Trophoblast cell (in vitro differentiated cells and primary cell): Measurements from ENCODE around the gene TREML2.

Experiments used
- DNase-seq, 2 donors: peaks; one replicate each; pipeline ENCODE4 v3.0.0-alpha.2; 2016
- H2AFZ ChIP-seq: 2 replicates; pipeline ENCODE4 v1.6.1; 2013; ENCODE audit warnings: low read length, moderate library complexity, mild to moderate bottlenecking; ENCODE audit not compliant: insufficient read depth, poor library complexity
- H2AK5ac ChIP-seq: 2 replicates; pipeline ENCODE4 v1.6.1; 2013; ENCODE audit warnings: mild to moderate bottlenecking, low read length
- H2BK120ac ChIP-seq: 2 replicates; pipeline ENCODE4 v1.6.1; 2013; ENCODE audit warnings: low read length, mild to moderate bottlenecking, moderate library complexity; ENCODE audit not compliant: insufficient read depth, poor library complexity
- H2BK12ac ChIP-seq: 2 replicates; pipeline ENCODE4 v1.6.1; 2013; ENCODE audit warnings: mild to moderate bottlenecking, low read length, moderate library complexity
- H2BK5ac ChIP-seq: 2 replicates; pipeline ENCODE4 v1.6.1; 2013; ENCODE audit warnings: low read length, low read depth, moderate library complexity, mild to moderate bottlenecking; ENCODE audit not compliant: poor library complexity
- H3K14ac ChIP-seq: 2 replicates; pipeline ENCODE4 v1.6.1; 2013; ENCODE audit warnings: mild to moderate bottlenecking, low read length
- H3K18ac ChIP-seq: 2 replicates; pipeline ENCODE4 v1.6.1; 2013; ENCODE audit warnings: mild to moderate bottlenecking, low read length
- H3K23ac ChIP-seq: 2 replicates; pipeline ENCODE4 v1.6.1; 2013; ENCODE audit warnings: low read length
- H3K27ac ChIP-seq: 2 replicates; pipeline ENCODE4 v1.5.1; 2013; ENCODE audit warnings: low read depth, mild to moderate bottlenecking, inconsistent platforms, low read length, moderate library complexity
- H3K27me3 ChIP-seq: 2 replicates; pipeline ENCODE4 v1.6.1; 2013; ENCODE audit warnings: inconsistent platforms, mild to moderate bottlenecking, low read length, moderate library complexity; ENCODE audit not compliant: insufficient read depth
- H3K36me3 ChIP-seq, 2 experiments: 1 replicate in 1 of 2; 2 replicates in 1 of 2; pipeline ENCODE4 v1.6.1; 2013; ENCODE audit warnings: low read length in 2 of 2, mild to moderate bottlenecking in 2 of 2, moderate library complexity in 1 of 2; ENCODE audit not compliant: insufficient read depth in 2 of 2, control insufficient read depth in 1 of 2
- H3K4ac ChIP-seq: 2 replicates; pipeline ENCODE4 v1.6.1; 2013; ENCODE audit warnings: low read depth, mild to moderate bottlenecking, low read length, moderate library complexity
- H3K4me1 ChIP-seq, 2 experiments: 1 replicate in 1 of 2; 2 replicates in 1 of 2; pipeline ENCODE4 v1.6.1; 2013; ENCODE audit warnings: low read length in 2 of 2, mild to moderate bottlenecking in 2 of 2, moderate library complexity in 1 of 2; ENCODE audit not compliant: insufficient read depth in 2 of 2, control insufficient read depth in 1 of 2
- H3K4me2 ChIP-seq: 2 replicates; pipeline ENCODE4 v1.6.1; 2013; ENCODE audit warnings: inconsistent platforms, mild to moderate bottlenecking, low read length, moderate library complexity
- H3K4me3 ChIP-seq: 2 replicates; pipeline ENCODE4 v1.5.1; 2013; ENCODE audit warnings: mild to moderate bottlenecking, low read depth, low read length, inconsistent platforms
- H3K79me1 ChIP-seq: one replicate; pipeline ENCODE4 v1.6.1; 2013; ENCODE audit warnings: low read length
- H3K79me2 ChIP-seq: 2 replicates; pipeline ENCODE4 v1.6.1; 2013; ENCODE audit warnings: low read length, mild to moderate bottlenecking; ENCODE audit not compliant: control insufficient read depth, insufficient read depth, poor library complexity
- H3K9ac ChIP-seq: 2 replicates; pipeline ENCODE4 v1.6.1; 2013; ENCODE audit warnings: mild to moderate bottlenecking, low read length
- H3K9me3 ChIP-seq: 2 replicates; pipeline ENCODE4 v1.6.1; 2013; ENCODE audit warnings: low read depth, mild to moderate bottlenecking, control low read depth, inconsistent platforms, low read length; ENCODE audit not compliant: insufficient read depth
- H4K12ac ChIP-seq: 2 replicates; pipeline ENCODE4 v1.6.1; 2013; ENCODE audit warnings: low read depth, mild to moderate bottlenecking, low read length, moderate library complexity
- H4K8ac ChIP-seq: 2 replicates; pipeline ENCODE4 v1.6.1; 2013; ENCODE audit warnings: low read depth, mild to moderate bottlenecking, low read length, moderate library complexity
- H4K91ac ChIP-seq: one replicate; pipeline ENCODE4 v1.6.1; 2013; ENCODE audit warnings: low read depth, mild to moderate bottlenecking, low read length, moderate library complexity
- WGBS: extraction: QIAGEN DNeasy Blood & Tissue Kit; methylation state at CpG from one replicate; pipeline ENCODE4 v1.1.7; 2013; ENCODE audit warnings: missing lambda C conversion rate; ENCODE audit not compliant: insufficient read length, insufficient coverage; ENCODE audit errors: extremely low coverage; 5-methylcytosine and 5-hydroxymethylcytosine counted together

The TREML2 gene

DNA sequence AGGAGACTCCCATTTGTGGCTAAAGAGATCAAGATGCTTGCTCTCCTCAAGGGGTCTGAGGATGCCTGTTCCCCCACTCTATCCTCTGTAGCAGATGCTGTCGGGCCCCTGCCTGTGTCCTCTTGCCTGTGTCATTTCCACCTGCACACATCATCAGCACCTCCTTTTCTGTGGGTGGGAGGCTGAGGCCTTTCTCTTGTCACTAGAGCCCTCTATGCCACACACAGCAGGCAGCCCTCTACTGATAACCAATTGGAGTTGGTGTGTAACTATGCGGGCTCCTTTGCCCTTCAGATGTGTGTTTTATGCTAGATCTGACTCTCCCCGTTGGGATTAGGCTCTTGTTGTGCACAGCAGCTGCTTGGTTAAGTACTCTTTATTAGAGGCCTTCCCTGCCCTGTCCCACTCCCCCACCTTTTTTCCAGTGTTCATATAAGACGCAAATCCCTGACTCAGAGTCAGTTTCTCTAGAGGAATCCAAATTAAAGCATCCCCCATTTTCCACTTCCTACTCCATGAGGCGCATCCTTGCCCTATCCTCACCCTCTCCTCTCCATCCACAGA lies 7.7 kb downstream of the TREML2 start:
- Histone ChIP-seq H3K4ac (no peak overlapping the region), H3K9ac (no peak overlapping the region), H2AK5ac (no peak overlapping the region), H2AFZ (no peak overlapping the region), H3K79me2 (no peaks in the 10 kb centered on the region), H4K8ac (no peak overlapping the region), H3K4me1 (no peaks in the 10 kb centered on the region), H2BK120ac (no peak overlapping the region), H4K91ac (no peak overlapping the region), H4K12ac (no peak overlapping the region), H3K14ac (no peak overlapping the region), H3K4me3 (no peak overlapping the region), H3K79me1 (no peaks in the 10 kb centered on the region), H2BK12ac (no peak overlapping the region), H3K27me3 (no peaks in the 10 kb centered on the region), H3K4me2 (no peak overlapping the region), H3K36me3 (no peaks in the 10 kb centered on the region), H3K23ac (no peak overlapping the region), H3K9me3 (peaks cover 1% of the 10 kb centered on the region), H3K18ac (no peak overlapping the region), H2BK5ac (no peak overlapping the region), H3K27ac (no peak overlapping the region)
- no peak for DNase-seq
- WGBS: no CpG with 5 or more reads among the region's 5 CpGs

DNA sequence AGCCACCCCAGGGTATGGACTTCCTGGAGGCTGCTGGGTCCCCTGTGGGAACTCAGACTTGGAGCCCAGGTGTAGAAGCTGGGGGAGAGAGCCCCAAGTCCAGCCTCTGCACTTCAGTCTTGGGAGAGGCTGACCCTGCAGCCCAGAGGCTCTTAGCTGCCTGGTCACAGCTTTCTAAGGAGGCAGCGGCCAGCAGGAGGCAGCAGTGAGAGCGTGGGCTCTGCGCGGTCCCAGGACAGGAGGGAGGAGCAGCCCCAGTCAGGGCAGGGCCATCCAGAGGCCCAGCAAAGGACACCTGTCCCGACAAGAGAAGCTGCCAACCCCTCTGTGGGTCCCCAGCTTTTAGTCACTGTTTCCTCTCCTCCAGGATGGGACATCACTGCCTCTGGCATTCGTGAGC lies 9.4 kb downstream of the TREML2 start:
- Histone ChIP-seq H3K4me3 (no peak overlapping the region), H4K8ac (no peak overlapping the region), H3K23ac (no peak overlapping the region), H2BK12ac (no peak overlapping the region), H4K12ac (no peak overlapping the region), H3K27ac (no peak overlapping the region), H3K14ac (no peak overlapping the region), H3K4ac (no peak overlapping the region), H3K18ac (no peak overlapping the region), H2BK5ac (no peak overlapping the region), H3K4me1 (no peaks in the 10 kb centered on the region), H4K91ac (no peak overlapping the region), H2AFZ (no peak overlapping the region), H3K4me2 (no peak overlapping the region), H2BK120ac (no peak overlapping the region), H3K79me2 (no peaks in the 10 kb centered on the region), H3K36me3 (no peaks in the 10 kb centered on the region), H3K9ac (no peak overlapping the region), H2AK5ac (no peak overlapping the region), H3K9me3 (peaks cover 1% of the 10 kb centered on the region), H3K27me3 (no peaks in the 10 kb centered on the region), H3K79me1 (no peaks in the 10 kb centered on the region)
- WGBS: no CpG with 5 or more reads among the region's 6 CpGs
- DNase-seq: peak; percentile 16 to 55

DNA sequence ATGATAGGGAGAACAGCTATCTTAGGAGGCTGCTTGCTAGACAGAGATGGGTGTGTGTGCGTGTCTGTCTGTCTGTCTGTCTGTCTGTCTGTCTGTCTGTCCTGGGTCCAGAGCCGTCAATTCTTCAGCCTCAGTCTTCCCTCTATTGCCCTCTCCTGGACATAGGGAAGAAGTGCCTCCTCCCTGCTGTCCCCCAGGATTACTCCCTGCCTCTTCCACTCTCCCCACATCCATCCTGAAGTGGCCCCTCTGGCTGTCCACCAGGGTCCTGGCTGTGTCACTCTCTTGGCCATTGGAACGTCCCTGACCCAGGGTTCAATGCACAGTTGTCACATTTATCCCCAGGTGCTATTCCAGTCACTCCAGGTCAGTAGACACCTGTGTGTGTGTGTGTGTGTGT lies 10.2 kb downstream of the TREML2 start:
- no CpG with 5 or more reads among the region's 3 CpGs for WGBS

DNA sequence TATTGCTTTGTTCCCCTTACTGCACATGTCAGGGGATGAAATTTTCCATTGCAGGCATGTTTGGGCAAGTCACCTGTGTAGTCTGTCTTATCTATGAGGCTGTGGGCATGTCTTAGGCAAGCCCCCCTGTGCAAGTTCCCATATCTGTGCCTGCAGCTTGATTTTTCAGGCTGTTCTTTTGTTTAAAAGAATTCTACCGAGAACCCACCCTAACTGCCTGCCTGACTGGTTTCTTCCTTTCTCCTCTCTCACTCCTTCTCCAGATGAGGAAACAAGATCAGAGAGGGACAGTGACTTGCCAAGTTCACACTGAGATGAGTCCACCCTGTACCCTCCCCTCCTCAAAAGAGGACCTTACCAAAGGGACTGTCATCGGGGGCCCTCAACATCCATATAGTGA lies 11.0 kb downstream of the TREML2 start:
- DNase-seq: no peak
- H4K8ac ChIP-seq: no peak overlapping the region
- no peaks in the 10 kb centered on the region for H3K79me1 ChIP-seq
- H2BK120ac ChIP-seq: no peak overlapping the region
- no peak overlapping the region for H3K9ac ChIP-seq
- H3K4me2 ChIP-seq: no peak overlapping the region
- H3K36me3 ChIP-seq: no peaks in the 10 kb centered on the region
- H3K9me3 ChIP-seq: peaks cover 1% of the 10 kb centered on the region
- no CpG with 5 or more reads among the region's 2 CpGs for WGBS
- H4K91ac ChIP-seq: no peak overlapping the region
- H3K27me3 ChIP-seq: no peaks in the 10 kb centered on the region
- H3K4ac ChIP-seq: no peak overlapping the region
- H3K4me3 ChIP-seq: no peak overlapping the region
- H2AK5ac ChIP-seq: no peak overlapping the region
- no peak overlapping the region for H3K14ac ChIP-seq
- peaks cover 0 to 8% of the 10 kb centered on the region in 2 experiments for H3K4me1 ChIP-seq
- H2AFZ ChIP-seq: no peak overlapping the region
- H3K18ac ChIP-seq: no peak overlapping the region
- no peak overlapping the region for H3K27ac ChIP-seq
- H3K79me2 ChIP-seq: no peaks in the 10 kb centered on the region
- H4K12ac ChIP-seq: no peak overlapping the region
- H3K23ac ChIP-seq: no peak overlapping the region
- H2BK5ac ChIP-seq: no peak overlapping the region
- no peak overlapping the region for H2BK12ac ChIP-seq

More for the DNA sequence above, 10.2 kb downstream of the TREML2 start:
- H2BK12ac ChIP-seq: no peak overlapping the region
- H3K23ac ChIP-seq: no peak overlapping the region
- H3K9ac ChIP-seq: no peak overlapping the region
- H3K9me3 ChIP-seq: peaks cover 1% of the 10 kb centered on the region
- H3K4ac ChIP-seq: no peak overlapping the region
- H4K12ac ChIP-seq: no peak overlapping the region
- no peak overlapping the region for H3K4me3 ChIP-seq
- H2BK5ac ChIP-seq: no peak overlapping the region
- no peaks in the 10 kb centered on the region for H3K79me2 ChIP-seq
- no peak overlapping the region for H3K4me2 ChIP-seq
- H3K18ac ChIP-seq: no peak overlapping the region
- H3K27me3 ChIP-seq: no peaks in the 10 kb centered on the region
- peaks cover 0 to 5% of the 10 kb centered on the region in 2 experiments for H3K4me1 ChIP-seq
- no peak overlapping the region for H3K27ac ChIP-seq
- H4K8ac ChIP-seq: no peak overlapping the region
- no peak overlapping the region for H2AFZ ChIP-seq
- H3K36me3 ChIP-seq: no peaks in the 10 kb centered on the region
- H3K14ac ChIP-seq: no peak overlapping the region
- no peak overlapping the region for H2AK5ac ChIP-seq
- no peaks in the 10 kb centered on the region for H3K79me1 ChIP-seq
- H4K91ac ChIP-seq: no peak overlapping the region
- no peak for DNase-seq
- no peak overlapping the region for H2BK120ac ChIP-seq
